ENCODE data around the gene RNASEH2C. TPM values are rescaled to one million over a fixed set of nuclear protein-coding genes. Genes with fewer than 3 reads are reported as not detected.

Gene RNASEH2C
- total RNA-seq, 1 experiment from 2014 or later: 31.8 TPM

GRCh38 chr11:65714433-65714832, 6.2 kb downstream of the RNASEH2C start:
- no TSS peak for BruUV-seq (replicated peaks)
- Histone ChIP-seq H3K4me2 (no peak overlapping the region), H4K20me1 (ENCODE audit: insufficient read depth) (peaks cover 8% of the 10 kb centered on the region), H3K9me3 (ENCODE audit: insufficient read depth, low read depth) (no peaks in the 10 kb centered on the region), H3K4me1 (replicated peaks; ENCODE audit: insufficient read depth) (peaks cover 20% of the 10 kb centered on the region), H3K9me2 (ENCODE audit: insufficient read depth) (no peaks in the 10 kb centered on the region), H3K4me3 (no peak overlapping the region), H3K27ac (no peak overlapping the region), H3F3A (ENCODE audit: insufficient read depth, low read depth) (peaks cover 23% of the 10 kb centered on the region; the same call in 1 of the 2 replicates), H3K79me2 (ENCODE audit: low read depth) (peaks cover 27% of the 10 kb centered on the region), H2AFZ (no peak overlapping the region), H3K27me3 (ENCODE audit: insufficient read depth, low read depth) (no peaks in the 10 kb centered on the region), H3K36me3 (ENCODE audit: low read depth) (peaks cover 9% of the 10 kb centered on the region; the same call in 1 of the 2 replicates)
- ChIA-PET POLR2A (ENCODE audit: unreplicated experiment) (interaction anchor here (0.5 kb wide), 1 partner anchor 144 kb away, joined by 4 read pairs; no protein-coding TSS in a partner anchor), CTCF (no interaction called here)
- no peak for TF ChIP-seq EZH2 (IDR thresholded peaks at IDR 0.05; ENCODE audit: low read depth)
- TF ChIP-seq, protein P1, sequence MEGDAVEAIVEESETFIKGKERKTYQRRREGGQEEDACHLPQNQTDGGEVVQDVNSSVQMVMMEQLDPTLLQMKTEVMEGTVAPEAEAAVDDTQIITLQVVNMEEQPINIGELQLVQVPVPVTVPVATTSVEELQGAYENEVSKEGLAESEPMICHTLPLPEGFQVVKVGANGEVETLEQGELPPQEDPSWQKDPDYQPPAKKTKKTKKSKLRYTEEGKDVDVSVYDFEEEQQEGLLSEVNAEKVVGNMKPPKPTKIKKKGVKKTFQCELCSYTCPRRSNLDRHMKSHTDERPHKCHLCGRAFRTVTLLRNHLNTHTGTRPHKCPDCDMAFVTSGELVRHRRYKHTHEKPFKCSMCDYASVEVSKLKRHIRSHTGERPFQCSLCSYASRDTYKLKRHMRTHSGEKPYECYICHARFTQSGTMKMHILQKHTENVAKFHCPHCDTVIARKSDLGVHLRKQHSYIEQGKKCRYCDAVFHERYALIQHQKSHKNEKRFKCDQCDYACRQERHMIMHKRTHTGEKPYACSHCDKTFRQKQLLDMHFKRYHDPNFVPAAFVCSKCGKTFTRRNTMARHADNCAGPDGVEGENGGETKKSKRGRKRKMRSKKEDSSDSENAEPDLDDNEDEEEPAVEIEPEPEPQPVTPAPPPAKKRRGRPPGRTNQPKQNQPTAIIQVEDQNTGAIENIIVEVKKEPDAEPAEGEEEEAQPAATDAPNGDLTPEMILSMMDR (conservative IDR thresholded peaks at IDR 0.05): no peak
- DNase-seq: no peak
- intact Hi-C loops (cut with micrococcal nuclease; ENCODE audit: unreplicated experiment): loop anchor here (5.0 kb wide), 1 partner anchor 142 kb away; the partner anchor contains the start of genes FAM89B and ZNRD2

DNA sequence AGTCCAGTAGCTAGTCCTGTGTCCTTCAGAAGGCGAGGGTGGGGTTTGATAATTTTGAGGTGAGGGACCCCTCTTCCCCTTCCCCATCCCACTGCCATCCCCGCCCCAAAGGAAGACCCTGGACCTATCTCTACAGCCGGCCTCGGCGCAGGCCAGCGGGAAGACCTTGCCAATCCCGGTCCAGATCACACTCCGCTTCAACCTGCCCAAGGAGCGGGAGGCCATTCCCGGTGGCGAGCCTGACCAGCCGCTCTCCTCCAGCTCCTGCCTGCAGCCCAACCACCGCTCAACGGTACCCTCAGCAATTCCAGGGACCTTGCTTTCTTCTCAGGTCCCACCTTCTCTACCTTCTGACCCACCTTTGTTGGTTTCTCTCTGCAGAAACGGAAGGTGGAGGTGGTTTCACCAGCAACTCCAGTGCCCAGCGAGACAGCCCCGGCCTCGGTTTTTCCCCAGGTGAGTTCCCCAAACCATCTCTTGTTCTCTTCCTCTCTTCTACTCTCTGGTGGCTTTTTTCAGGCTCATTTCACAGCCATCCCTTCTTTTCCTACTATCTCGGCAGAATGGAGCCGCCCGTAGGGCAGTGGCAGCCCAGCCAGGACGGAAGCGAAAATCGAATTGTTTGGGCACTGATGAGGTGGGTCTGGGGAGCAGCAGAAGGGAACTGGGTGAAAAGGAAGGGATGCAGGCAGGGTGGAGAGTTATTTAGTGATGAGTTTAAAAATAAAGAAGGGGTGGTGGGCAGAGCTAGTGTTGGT, 7.2 kb downstream of the RNASEH2C start:
- Histone ChIP-seq H3K27ac (no peak overlapping the region), H4K20me1 (ENCODE audit: insufficient read depth) (peaks cover 5% of the 10 kb centered on the region), H3K27me3 (ENCODE audit: insufficient read depth, low read depth) (no peaks in the 10 kb centered on the region), H3K9me2 (ENCODE audit: insufficient read depth) (no peaks in the 10 kb centered on the region), H3K9me3 (ENCODE audit: insufficient read depth, low read depth) (no peaks in the 10 kb centered on the region), H2AFZ (no peak overlapping the region), H3K36me3 (ENCODE audit: low read depth) (peaks cover 9% of the 10 kb centered on the region; the same call in 1 of the 2 replicates), H3K79me2 (ENCODE audit: low read depth) (peaks cover 16% of the 10 kb centered on the region), H3K4me2 (peak overlapping the region; percentile 82), H3F3A (ENCODE audit: insufficient read depth, low read depth) (peaks cover 22% of the 10 kb centered on the region; the same call in 1 of the 2 replicates), H3K4me1 (replicated peaks; ENCODE audit: insufficient read depth) (peaks cover 13% of the 10 kb centered on the region), H3K4me3 (peak overlapping the region; percentile 86; the same call in 1 of the 2 replicates)
- intact Hi-C loops (cut with micrococcal nuclease; ENCODE audit: unreplicated experiment): loop anchor here (5.0 kb wide), 1 partner anchor 141 kb away; the partner anchor contains the start of genes FAM89B and ZNRD2
- POLR2A ChIA-PET (ENCODE audit: unreplicated experiment): interaction anchor here (0.5 kb wide), 1 partner anchor 300 kb away, joined by 4 read pairs; no protein-coding TSS in a partner anchor
- DNase-seq: no peak
- BruUV-seq (replicated peaks): no TSS peak
- TF ChIP-seq EZH2 (IDR thresholded peaks at IDR 0.05; ENCODE audit: low read depth): no peak
- TF ChIP-seq, protein P1 (conservative IDR thresholded peaks at IDR 0.05): no peak
- CTCF ChIA-PET: interaction anchor here (0.6 to 2.3 kb wide), 2 partner anchors 54 to 67 kb away, joined by 3 to 22 read pairs; partner anchors contain the start of gene AP5B1

GRCh38 chr11:65712633-65713076, 7.9 kb downstream of the RNASEH2C start:
- ChIA-PET CTCF (interaction anchor here (0.6 to 2.3 kb wide), 8 partner anchors 26 to 172 kb away, joined by 3 to 22 read pairs (median 8); partner anchors contain the start of gene AP5B1), POLR2A (ENCODE audit: unreplicated experiment) (interaction anchor here (0.6 to 1.3 kb wide), 16 partner anchors 8 to 590 kb away, joined by 3 to 37 read pairs (median 5); partner anchors contain the start of genes MRPL49, RELA and RNASEH2C)
- no peaks in the 10 kb centered on the region for H3K9me3 ChIP-seq (ENCODE audit: insufficient read depth, low read depth)
- TF ChIP-seq, protein P1 (conservative IDR thresholded peaks at IDR 0.05): no peak
- TF ChIP-seq EZH2 (IDR thresholded peaks at IDR 0.05; ENCODE audit: low read depth): no peak
- BruUV-seq (replicated peaks): TSS peak; percentile 59
- H3F3A ChIP-seq (ENCODE audit: insufficient read depth, low read depth): peaks cover 22% of the 10 kb centered on the region; the same call in 1 of the 2 replicates
- peak overlapping the region; percentile 86 for H3K4me3 ChIP-seq
- peaks cover 12% of the 10 kb centered on the region for H3K79me2 ChIP-seq (ENCODE audit: low read depth)
- H2AFZ ChIP-seq: no peak overlapping the region
- peak overlapping the region; percentile 82 for H3K4me2 ChIP-seq
- intact Hi-C loops (cut with micrococcal nuclease; ENCODE audit: unreplicated experiment): loop anchor here (1.0 to 5.0 kb wide), 2 partner anchors 140 to 145 kb away; partner anchors contain the start of genes FAM89B and ZNRD2
- peaks cover 5% of the 10 kb centered on the region for H4K20me1 ChIP-seq (ENCODE audit: insufficient read depth)
- H3K4me1 ChIP-seq (replicated peaks; ENCODE audit: insufficient read depth): peaks cover 13% of the 10 kb centered on the region
- H3K36me3 ChIP-seq (ENCODE audit: low read depth): peaks cover 9% of the 10 kb centered on the region; the same call in 1 of the 2 replicates
- no peaks in the 10 kb centered on the region for H3K9me2 ChIP-seq (ENCODE audit: insufficient read depth)
- no peaks in the 10 kb centered on the region for H3K27me3 ChIP-seq (ENCODE audit: insufficient read depth, low read depth)
- H3K27ac ChIP-seq: no peak overlapping the region
- no peak for DNase-seq

Measured in PC-9 (cell line).